SK-N-SH (cell line): Measurements from ENCODE around the gene STARD7. TPM values are rescaled to one million over a fixed set of nuclear protein-coding genes. Genes with fewer than 3 reads are reported as not detected.
A peak's percentile ranks its signal among the peaks of the same experiment; 100 is the strongest.

ENCODE experiments used
- CTCF ChIA-PET: fragments of 300-600, 350-600 bp; formaldehyde crosslinking; extraction: SDS; loops from one replicate; lab custom pipeline; 2021; lab: Yijun Ruan, JAX
- POLR2A ChIA-PET: fragments of 350-600 bp; sonication (Branson Sonifier 250); formaldehyde crosslinking; extraction: SDS; loops from one replicate; lab custom pipeline; 2020; ENCODE audit warnings: antibody characterized with exemption, inconsistent platforms; lab: Yijun Ruan, JAX
- DNase-seq: peaks from one replicate; pipeline ENCODE4 v3.0.0; 2012
- H2AFZ ChIP-seq: fragments of 200-600 bp; sonication (generic); 2 replicates; pipeline ENCODE4 v1.8.1; 2016; ENCODE audit warnings: antibody characterized with exemption, mild to moderate bottlenecking, low read depth
- H3F3A ChIP-seq: fragments of 200-600 bp; sonication (generic); replicated peaks from 2 replicates; pipeline ENCODE3; 2016; ENCODE audit warnings: antibody characterized with exemption, mild to moderate bottlenecking; ENCODE audit not compliant: insufficient read depth
- H3K27ac ChIP-seq, 2 experiments: fragments of 200-500 bp in 1 of 2; fragments of 200-600 bp in 1 of 2; sonication (Bioruptor generic) in 1 of 2; sonication (generic), shearing (Covaris generic) in 1 of 2; 2 replicates each; pipeline versions ENCODE4 v1.5.1 to v1.6.1; 2014 to 2016; ENCODE audit warnings: low read depth in 2 of 2, inconsistent platforms in 1 of 2, low read length in 1 of 2, mild to moderate bottlenecking in 1 of 2, mixed read lengths in 1 of 2
- H3K27me3 ChIP-seq: fragments of 200-600 bp; sonication (generic), shearing (Covaris generic); 2 replicates; pipeline ENCODE4 v1.6.1; 2016; ENCODE audit warnings: mixed run types; ENCODE audit not compliant: insufficient read depth
- H3K36me3 ChIP-seq, 2 experiments: fragments of 200-500 bp in 1 of 2; fragments of 200-600 bp in 1 of 2; sonication (Bioruptor generic) in 1 of 2; sonication (generic) in 1 of 2; replicated peaks in 1 of 2; 2 replicates each; pipeline versions ENCODE3 to v1.5.1; 2014 to 2016; ENCODE audit warnings: low read length in 1 of 2, mild to moderate bottlenecking in 1 of 2; ENCODE audit not compliant: insufficient read depth in 2 of 2, control insufficient read depth in 1 of 2
- H3K4me1 ChIP-seq, 2 experiments: fragments of 200-500 bp in 1 of 2; fragments of 200-600 bp in 1 of 2; sonication (Bioruptor generic) in 1 of 2; sonication (generic), shearing (Covaris generic) in 1 of 2; 2 replicates each; pipeline versions ENCODE4 v1.5.1 to v1.6.1; 2014 to 2016; ENCODE audit warnings: low read depth in 1 of 2, low read length in 1 of 2, mixed run types in 1 of 2; ENCODE audit not compliant: insufficient read depth in 2 of 2, control insufficient read depth in 1 of 2
- H3K4me2 ChIP-seq: fragments of 200-600 bp; sonication (generic), shearing (Covaris generic); 2 replicates; pipeline ENCODE4 v1.6.1; 2017; ENCODE audit warnings: mixed run types
- H3K4me3 ChIP-seq, 2 experiments: fragments of 200-500 bp in 1 of 2; fragments of 200-600 bp in 1 of 2; sonication (Bioruptor generic) in 1 of 2; sonication (generic), shearing (Covaris generic) in 1 of 2; 2 replicates each; pipeline versions ENCODE4 v1.5.1 to v1.8.1; 2014 to 2016; ENCODE audit warnings: low read depth in 2 of 2, inconsistent platforms in 1 of 2, low read length in 1 of 2, mild to moderate bottlenecking in 1 of 2, mixed read lengths in 1 of 2, moderate library complexity in 1 of 2
- H3K79me2 ChIP-seq: fragments of 200-600 bp; sonication (generic); 2 replicates; pipeline ENCODE4 v1.8.1; 2017; ENCODE audit warnings: mild to moderate bottlenecking; ENCODE audit not compliant: insufficient read depth
- H3K9ac ChIP-seq: fragments of 200-600 bp; sonication (generic); 2 replicates; pipeline ENCODE4 v1.6.1; 2017; ENCODE audit warnings: mixed run types
- H3K9me2 ChIP-seq: fragments of 200-600 bp; sonication (generic); 2 replicates; pipeline ENCODE4 v1.6.1; 2017; ENCODE audit warnings: mixed run types
- H3K9me3 ChIP-seq: fragments of 200-600 bp; sonication (generic); 2 replicates; pipeline ENCODE4 v1.6.1; 2017; ENCODE audit warnings: mixed run types, mild to moderate bottlenecking, moderate library complexity
- H4K20me1 ChIP-seq: fragments of 200-600 bp; sonication (generic); 2 replicates; pipeline ENCODE4 v1.6.1; 2017; ENCODE audit warnings: mild to moderate bottlenecking, mixed run types; ENCODE audit not compliant: insufficient read depth
- CHD2 ChIP-seq: fragments of 150-350 bp; IDR thresholded peaks from 2 replicates; pipeline ENCODE4 v1.6.1; 2018; ENCODE audit warnings: low read length; ENCODE audit not compliant: partially characterized antibody
- CTCF ChIP-seq: fragments of 200-600 bp; sonication (generic); IDR thresholded peaks from 2 replicates; pipeline ENCODE4 v1.6.1; 2017; ENCODE audit warnings: antibody characterized with exemption, mild to moderate bottlenecking, moderate library complexity
- EP300 ChIP-seq, 2 experiments: IDR thresholded peaks; 2 replicates each; pipeline versions ENCODE4 v1.4.0 to v1.6.1; 2012; ENCODE audit warnings: borderline replicate concordance in 1 of 2, low read depth in 1 of 2, low read length in 1 of 2
- EZH2phosphoT487 ChIP-seq: fragments of 200-600 bp; sonication (generic); IDR thresholded peaks from 2 replicates; pipeline ENCODE4 v1.6.1; 2017; ENCODE audit warnings: low read depth, mixed run types, mild to moderate bottlenecking, antibody characterized with exemption, moderate library complexity, borderline replicate concordance
- FOSL2 ChIP-seq: IDR thresholded peaks from 2 replicates; pipeline ENCODE4 v1.4.0; 2012; ENCODE audit warnings: low read depth, mild to moderate bottlenecking, moderate library complexity, borderline replicate concordance
- FOXJ3 ChIP-seq: sonication (generic); formaldehyde crosslinking; IDR thresholded peaks from 2 replicates; pipeline ENCODE4 v1.5.1; 2020; ENCODE audit warnings: mild to moderate bottlenecking, missing genetic modification reagents
- FOXM1 ChIP-seq: IDR thresholded peaks from 2 replicates; pipeline ENCODE4 v1.4.0; 2012; ENCODE audit warnings: low read depth, mild to moderate bottlenecking
- GABPA ChIP-seq: IDR thresholded peaks from 2 replicates; pipeline ENCODE4 v1.4.0; 2012; ENCODE audit warnings: low read depth, mild to moderate bottlenecking
- GATA2 ChIP-seq: sonication (generic); formaldehyde crosslinking; IDR thresholded peaks from 2 replicates; pipeline ENCODE4 v1.5.0; 2020; ENCODE audit warnings: mild to moderate bottlenecking, missing genetic modification reagents
- POLR2AphosphoS5 ChIP-seq: IDR thresholded peaks from 2 replicates; pipeline ENCODE4 v1.6.1; 2012; ENCODE audit warnings: low read depth, low read length
- RCOR1 ChIP-seq: fragments of 150-350 bp; IDR thresholded peaks from 2 replicates; pipeline ENCODE4 v1.6.1; 2017; ENCODE audit warnings: antibody characterized with exemption, low read length
- RFX5 ChIP-seq: IDR thresholded peaks from 2 replicates; pipeline ENCODE4 v1.6.1; 2012; ENCODE audit warnings: mild to moderate bottlenecking, improper control_type of control experiment, low read length
- RXRA ChIP-seq: IDR thresholded peaks from 2 replicates; pipeline ENCODE4 v1.4.0; 2012; ENCODE audit warnings: low read depth, mild to moderate bottlenecking, borderline replicate concordance
- TEAD4 ChIP-seq: IDR thresholded peaks from 2 replicates; pipeline ENCODE4 v1.4.0; 2012; ENCODE audit warnings: mild to moderate bottlenecking, borderline replicate concordance; ENCODE audit not compliant: insufficient read depth
- WGBS: methylation state at CpG from one replicate; pipeline ENCODE4 v1.1.6; 2017; ENCODE audit warnings: low lambda C conversion rate; 5-methylcytosine and 5-hydroxymethylcytosine counted together
- polyA plus RNA-seq, 3 experiments: library from polyadenylated mRNA; depleted of rRNA; stranded (reverse); fragments of >200 nt; gene quantifications; 2 replicates each; pipeline ENCODE4 v1.2.3, GENCODE V29; 2012
- TF ChIP-seq, protein P1 (sequence below): IDR thresholded peaks from 2 replicates; pipeline ENCODE4 v1.4.0; 2012; ENCODE audit warnings: low read depth, borderline replicate concordance
- TF ChIP-seq, protein P2 (sequence below): IDR thresholded peaks from 2 replicates; pipeline ENCODE4 v1.6.1; 2012; ENCODE audit warnings: mild to moderate bottlenecking, low read depth, low read length, moderate library complexity
- TF ChIP-seq, protein P3 (sequence below): IDR thresholded peaks from 2 replicates; pipeline ENCODE4 v1.4.0; 2012; ENCODE audit warnings: low read depth

Gene STARD7
- polyA plus RNA-seq, 1 of the 3 experiments (the other 2 are of a cell fraction), result 36.1 TPM

DNA sequence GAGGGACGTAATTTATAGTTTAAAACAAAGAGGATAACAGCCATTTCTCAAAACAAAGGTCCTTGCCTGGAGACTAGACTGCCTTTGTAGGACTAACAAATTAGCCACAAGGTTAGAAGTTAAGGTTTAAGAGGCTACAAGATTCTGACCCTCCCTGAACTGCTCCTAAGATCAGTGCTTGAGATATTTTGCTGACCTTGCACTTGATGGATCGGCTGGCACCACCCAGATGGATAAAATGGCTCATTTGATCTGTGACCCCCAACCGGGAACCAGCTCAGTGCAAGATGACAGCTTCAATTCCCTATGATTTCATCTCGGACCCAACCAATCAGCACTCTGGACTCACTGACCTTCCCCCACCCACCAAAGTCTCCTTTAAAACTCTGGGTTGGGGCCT is 3.7 kb upstream of the STARD7 start (continued):
- TF ChIP-seq EZH2phosphoT487, result no peak
- no peak for TF ChIP-seq POLR2AphosphoS5
- TF ChIP-seq, protein P1, sequence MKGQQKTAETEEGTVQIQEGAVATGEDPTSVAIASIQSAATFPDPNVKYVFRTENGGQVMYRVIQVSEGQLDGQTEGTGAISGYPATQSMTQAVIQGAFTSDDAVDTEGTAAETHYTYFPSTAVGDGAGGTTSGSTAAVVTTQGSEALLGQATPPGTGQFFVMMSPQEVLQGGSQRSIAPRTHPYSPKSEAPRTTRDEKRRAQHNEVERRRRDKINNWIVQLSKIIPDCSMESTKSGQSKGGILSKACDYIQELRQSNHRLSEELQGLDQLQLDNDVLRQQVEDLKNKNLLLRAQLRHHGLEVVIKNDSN, result no peak
- TF ChIP-seq GABPA, result no peak
- no peak for TF ChIP-seq TEAD4
- no peak for TF ChIP-seq RFX5
- no peak for TF ChIP-seq RXRA
- no peak for TF ChIP-seq FOSL2

DNA sequence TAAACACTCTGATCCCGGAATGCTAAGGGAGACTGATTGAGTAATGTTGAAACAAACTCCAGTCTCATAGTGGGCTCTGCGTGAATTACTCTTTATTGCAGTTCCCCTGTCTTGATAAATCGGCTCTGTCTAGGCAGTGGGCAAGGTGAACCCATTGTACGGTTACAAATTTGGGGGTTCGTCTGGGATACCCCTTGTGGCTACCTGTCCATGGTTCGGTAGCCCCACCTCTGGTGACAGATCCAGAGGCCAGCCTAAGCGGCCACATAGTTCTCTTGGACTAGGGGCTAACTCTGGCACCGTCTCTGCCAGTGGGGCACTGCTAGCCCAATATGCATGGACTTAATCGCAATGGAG is 1.1 kb upstream of the STARD7 start:
- Histone ChIP-seq H3K9ac (no peak overlapping the region), H3K9me2 (no peaks in the 10 kb centered on the region), H3K4me1 (peaks cover 25 to 27% of the 10 kb centered on the region in 2 experiments; a peak in 3 of 4 replicates), H3K36me3 (no peaks in the 10 kb centered on the region), H3K79me2 (peaks cover 55% of the 10 kb centered on the region), H3K4me3 (peak overlapping the region; percentile 74 to 86), H3K9me3 (no peaks in the 10 kb centered on the region), H4K20me1 (peaks cover 31% of the 10 kb centered on the region), H3F3A (peaks cover 4% of the 10 kb centered on the region), H3K4me2 (peak overlapping the region; percentile 86), H3K27me3 (no peaks in the 10 kb centered on the region), H3K27ac (no peak overlapping the region; a peak in 1 of 4 replicates), H2AFZ (peak overlapping the region; percentile 80)
- POLR2A ChIA-PET, result interaction anchor here (1.4 kb wide), 1 partner anchor 56 kb away, joined by 4 read pairs; the partner anchor contains the start of gene TMEM127
- WGBS, result 97% methylated on average over 8 of the region's 9 CpGs
- CTCF ChIA-PET, result interaction anchor here (1.1 to 1.6 kb wide), 3 partner anchors 18 to 92 kb away, joined by 3 to 6 read pairs (median 4); no protein-coding TSS in a partner anchor
- TF ChIP-seq, protein P2, sequence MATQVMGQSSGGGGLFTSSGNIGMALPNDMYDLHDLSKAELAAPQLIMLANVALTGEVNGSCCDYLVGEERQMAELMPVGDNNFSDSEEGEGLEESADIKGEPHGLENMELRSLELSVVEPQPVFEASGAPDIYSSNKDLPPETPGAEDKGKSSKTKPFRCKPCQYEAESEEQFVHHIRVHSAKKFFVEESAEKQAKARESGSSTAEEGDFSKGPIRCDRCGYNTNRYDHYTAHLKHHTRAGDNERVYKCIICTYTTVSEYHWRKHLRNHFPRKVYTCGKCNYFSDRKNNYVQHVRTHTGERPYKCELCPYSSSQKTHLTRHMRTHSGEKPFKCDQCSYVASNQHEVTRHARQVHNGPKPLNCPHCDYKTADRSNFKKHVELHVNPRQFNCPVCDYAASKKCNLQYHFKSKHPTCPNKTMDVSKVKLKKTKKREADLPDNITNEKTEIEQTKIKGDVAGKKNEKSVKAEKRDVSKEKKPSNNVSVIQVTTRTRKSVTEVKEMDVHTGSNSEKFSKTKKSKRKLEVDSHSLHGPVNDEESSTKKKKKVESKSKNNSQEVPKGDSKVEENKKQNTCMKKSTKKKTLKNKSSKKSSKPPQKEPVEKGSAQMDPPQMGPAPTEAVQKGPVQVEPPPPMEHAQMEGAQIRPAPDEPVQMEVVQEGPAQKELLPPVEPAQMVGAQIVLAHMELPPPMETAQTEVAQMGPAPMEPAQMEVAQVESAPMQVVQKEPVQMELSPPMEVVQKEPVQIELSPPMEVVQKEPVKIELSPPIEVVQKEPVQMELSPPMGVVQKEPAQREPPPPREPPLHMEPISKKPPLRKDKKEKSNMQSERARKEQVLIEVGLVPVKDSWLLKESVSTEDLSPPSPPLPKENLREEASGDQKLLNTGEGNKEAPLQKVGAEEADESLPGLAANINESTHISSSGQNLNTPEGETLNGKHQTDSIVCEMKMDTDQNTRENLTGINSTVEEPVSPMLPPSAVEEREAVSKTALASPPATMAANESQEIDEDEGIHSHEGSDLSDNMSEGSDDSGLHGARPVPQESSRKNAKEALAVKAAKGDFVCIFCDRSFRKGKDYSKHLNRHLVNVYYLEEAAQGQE, result no peak
- TF ChIP-seq FOSL2 (no peak), CTCF (no peak), FOXJ3 (CRISPR knock-in tag) (no peak), FOXM1 (no peak), EZH2phosphoT487 (no peak), EP300 (IDR thresholded peaks at IDR 0.05; ENCODE audit: borderline replicate concordance in 1 of 2, low read depth in 1 of 2, low read length in 1 of 2) (no peak), TEAD4 (no peak), GATA2 (CRISPR knock-in tag) (no peak), CHD2 (no peak), RCOR1 (no peak)
- TF ChIP-seq, protein P3, sequence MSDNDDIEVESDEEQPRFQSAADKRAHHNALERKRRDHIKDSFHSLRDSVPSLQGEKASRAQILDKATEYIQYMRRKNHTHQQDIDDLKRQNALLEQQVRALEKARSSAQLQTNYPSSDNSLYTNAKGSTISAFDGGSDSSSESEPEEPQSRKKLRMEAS, result no peak
- TF ChIP-seq, protein P1, result no peak
- DNase-seq, result no peak
